Nephron (organoid): ENCODE measurements around the gene LRRC4C.

Source experiments
- H3K27ac Mint-ChIP-seq, 3 experiments: 2 replicates each; pipeline ENCODE4 v1.8.0; 2020; ENCODE audit warnings: mixed read lengths in 3 of 3, mild to moderate bottlenecking in 2 of 3, moderate library complexity in 1 of 3
- H3K27me3 Mint-ChIP-seq: 2 replicates; pipeline ENCODE4 v1.8.0; 2021; ENCODE audit warnings: low read depth, mild to moderate bottlenecking, moderate library complexity, mixed read lengths
- H3K36me3 Mint-ChIP-seq: 2 replicates; pipeline ENCODE4 v1.8.0; 2020; ENCODE audit warnings: low read depth, mixed read lengths
- H3K4me1 Mint-ChIP-seq: 2 replicates; pipeline ENCODE4 v1.8.0; 2020; ENCODE audit warnings: mixed read lengths
- H3K4me3 Mint-ChIP-seq, 3 experiments: 2 replicates each; pipeline ENCODE4 v1.8.0; 2020; ENCODE audit warnings: mild to moderate bottlenecking in 3 of 3, mixed read lengths in 3 of 3, moderate library complexity in 2 of 3
- H3K9me3 Mint-ChIP-seq: 2 replicates; pipeline ENCODE4 v1.8.0; 2020; ENCODE audit warnings: mixed read lengths
- CTCF ChIP-seq, 3 experiments: fragments of 200-600 bp; sonication (generic); IDR thresholded peaks; one replicate each; pipeline ENCODE4 v1.5.0; 2021; ENCODE audit warnings: antibody characterized with exemption in 3 of 3; ENCODE audit not compliant: unreplicated experiment in 3 of 3

LRRC4C gene

DNA sequence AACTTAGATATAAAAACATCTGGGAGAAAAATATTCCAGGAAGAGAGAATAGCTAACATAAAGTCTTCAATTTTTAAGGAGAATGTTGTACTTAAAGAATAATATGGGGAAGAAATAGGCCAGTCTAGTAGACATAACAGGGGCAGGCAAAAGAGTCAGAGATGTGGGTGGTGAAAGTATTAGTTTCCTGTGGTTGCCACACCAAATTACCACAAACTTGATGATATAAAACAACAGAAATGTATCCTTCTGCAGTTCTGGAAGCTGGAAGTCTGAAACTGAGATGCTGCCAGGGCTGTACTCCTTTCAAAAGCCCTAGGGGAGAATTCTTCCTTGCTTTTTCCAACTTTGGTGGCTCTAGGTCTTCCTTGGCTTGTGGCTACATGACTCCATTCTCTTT lies 1309.7 kb downstream of the LRRC4C start:
- Mint-ChIP-seq H3K4me3 (no peak overlapping the region), H3K27ac (no peak overlapping the region), H3K36me3 (peaks cover 29% of the 10 kb centered on the region), H3K27me3 (no peaks in the 10 kb centered on the region), H3K4me1 (no peaks in the 10 kb centered on the region), H3K9me3 (peaks cover 29% of the 10 kb centered on the region)
- TF ChIP-seq CTCF (IDR thresholded peaks at IDR 0.05; ENCODE audit: unreplicated experiment in 3 of 3): no peak

GRCh38 chr11:40140560-40140959 lies 1318.9 kb downstream of the LRRC4C start:
- TF ChIP-seq CTCF (IDR thresholded peaks at IDR 0.05; ENCODE audit: unreplicated experiment in 3 of 3): no peak
- peak overlapping the region in 1 of 3 experiments; percentile 24 for H3K27ac Mint-ChIP-seq
- H3K4me3 Mint-ChIP-seq: no peak overlapping the region
- peaks cover 15% of the 10 kb centered on the region for H3K36me3 Mint-ChIP-seq
- H3K4me1 Mint-ChIP-seq: peaks cover 11% of the 10 kb centered on the region
- H3K9me3 Mint-ChIP-seq: no peaks in the 10 kb centered on the region
- no peaks in the 10 kb centered on the region for H3K27me3 Mint-ChIP-seq

DNA sequence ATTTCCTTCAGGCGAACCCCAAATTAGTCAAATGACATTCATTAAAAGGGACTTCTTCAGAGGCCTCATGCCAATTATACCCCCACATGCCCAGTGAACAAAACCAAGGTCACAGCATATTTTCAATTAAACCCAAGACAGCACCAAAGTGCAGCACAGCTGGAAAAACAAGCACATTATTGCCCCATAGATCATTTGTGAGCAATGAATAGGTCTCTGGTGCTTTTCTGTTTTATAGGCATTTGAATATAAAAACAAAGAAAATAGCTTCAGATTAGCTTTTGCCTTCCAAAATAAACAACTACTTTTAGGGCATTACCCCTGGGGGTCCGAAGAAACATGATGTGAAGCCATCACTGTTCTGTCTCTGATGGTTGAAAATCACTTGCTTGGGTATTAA lies 1319.9 kb downstream of the LRRC4C start:
- Mint-ChIP-seq H3K9me3 (no peaks in the 10 kb centered on the region), H3K36me3 (peaks cover 15% of the 10 kb centered on the region), H3K4me3 (no peak overlapping the region), H3K4me1 (peaks cover 11% of the 10 kb centered on the region), H3K27ac (peak overlapping the region; percentile 38 to 88 (median 82)), H3K27me3 (no peaks in the 10 kb centered on the region)
- TF ChIP-seq CTCF (IDR thresholded peaks at IDR 0.05; ENCODE audit: unreplicated experiment in 3 of 3): no peak

DNA sequence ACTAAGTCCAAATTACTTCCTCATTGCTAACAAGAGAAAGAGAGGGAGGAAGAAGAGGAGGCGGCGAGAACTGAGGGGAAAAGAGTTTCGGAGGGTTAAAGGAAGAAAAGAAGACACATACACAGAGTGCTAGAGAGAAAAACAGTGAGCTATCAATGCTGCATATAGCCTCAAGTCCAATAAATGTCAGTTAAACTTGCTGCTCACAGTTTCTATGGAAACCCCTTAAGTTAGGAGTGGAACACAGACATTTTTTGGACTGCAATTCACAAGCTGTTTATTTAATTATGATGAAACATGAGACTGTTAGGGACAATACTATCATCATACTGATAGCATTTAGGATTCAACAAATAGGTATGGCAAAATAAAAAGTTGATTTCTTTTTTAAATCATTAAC lies 1320.4 kb downstream of the LRRC4C start:
- H3K27ac Mint-ChIP-seq: peak overlapping the region; percentile 38 to 88 (median 82)
- H3K9me3 Mint-ChIP-seq: no peaks in the 10 kb centered on the region
- no peak overlapping the region for H3K4me3 Mint-ChIP-seq
- peaks cover 11% of the 10 kb centered on the region for H3K4me1 Mint-ChIP-seq
- peaks cover 15% of the 10 kb centered on the region for H3K36me3 Mint-ChIP-seq
- no peak for TF ChIP-seq CTCF (IDR thresholded peaks at IDR 0.05; ENCODE audit: unreplicated experiment in 3 of 3)
- no peaks in the 10 kb centered on the region for H3K27me3 Mint-ChIP-seq

GRCh38 chr11:40134820-40135570 lies 1324.5 kb downstream of the LRRC4C start:
- H3K4me3 Mint-ChIP-seq: no peak overlapping the region
- H3K36me3 Mint-ChIP-seq: peaks cover 4% of the 10 kb centered on the region
- H3K9me3 Mint-ChIP-seq: no peaks in the 10 kb centered on the region
- TF ChIP-seq CTCF (IDR thresholded peaks at IDR 0.05; ENCODE audit: unreplicated experiment in 3 of 3): no peak
- H3K4me1 Mint-ChIP-seq: peaks cover 20% of the 10 kb centered on the region
- H3K27ac Mint-ChIP-seq: no peak overlapping the region
- H3K27me3 Mint-ChIP-seq: no peaks in the 10 kb centered on the region

DNA sequence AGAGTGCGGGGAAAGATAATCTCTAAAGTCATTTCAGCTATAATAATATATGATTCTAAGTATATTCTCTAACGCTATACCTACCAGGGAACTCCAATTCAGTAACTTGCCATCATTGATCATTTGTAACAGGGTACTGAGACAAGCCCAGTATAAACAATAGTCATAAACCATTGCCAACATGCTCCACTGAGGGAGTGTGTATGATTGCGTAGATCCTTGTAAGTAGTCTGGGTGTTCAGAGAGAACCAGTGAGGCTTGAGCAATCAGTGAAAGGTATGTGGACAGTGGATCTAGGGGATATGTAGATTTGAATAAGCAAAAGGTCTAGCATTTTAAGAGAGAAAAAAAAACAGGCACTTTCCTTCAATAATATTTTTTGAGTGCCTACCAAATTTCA lies 1326.0 kb downstream of the LRRC4C start:
- no peaks in the 10 kb centered on the region for H3K9me3 Mint-ChIP-seq
- H3K27ac Mint-ChIP-seq: peak overlapping the region in 2 of 3 experiments; percentile 7 to 21
- no peaks in the 10 kb centered on the region for H3K27me3 Mint-ChIP-seq
- H3K4me1 Mint-ChIP-seq: peaks cover 14% of the 10 kb centered on the region
- TF ChIP-seq CTCF (IDR thresholded peaks at IDR 0.05; ENCODE audit: unreplicated experiment in 3 of 3): no peak
- no peak overlapping the region for H3K4me3 Mint-ChIP-seq
- H3K36me3 Mint-ChIP-seq: no peaks in the 10 kb centered on the region
